C4-2B (cell line): Measurements from ENCODE around the gene CEBPZ.

Experiments used
- ZFX ChIP-seq: fragments of 450-650 bp; IDR thresholded peaks from 2 replicates; pipeline ENCODE4 v1.6.1; 2017
- TF ChIP-seq, protein P1 (sequence below): fragments of 450-650 bp; conservative IDR thresholded peaks from 2 replicates; pipeline ENCODE4 v1.5.1; 2017; ENCODE audit warnings: mild to moderate bottlenecking

DNA sequence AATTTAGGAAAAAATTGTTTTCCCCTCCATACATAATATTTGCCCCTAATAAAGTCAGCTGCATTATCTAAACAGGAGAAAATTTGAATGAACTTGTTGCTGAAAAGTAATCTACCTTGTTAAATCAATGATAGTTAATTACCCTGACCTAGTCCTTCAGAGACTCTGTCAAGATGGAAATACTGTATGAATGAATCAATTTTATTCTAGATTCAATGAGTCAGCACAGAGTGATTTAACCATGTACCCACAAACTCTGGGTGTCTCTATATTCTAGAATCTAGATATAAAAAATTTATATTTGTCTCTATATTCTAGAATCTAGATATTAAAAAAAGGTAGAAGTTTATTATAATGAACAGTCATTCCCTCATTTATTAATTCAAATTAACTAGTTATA lies 36.3 kb upstream of the CEBPZ start:
- TF ChIP-seq, protein P1, sequence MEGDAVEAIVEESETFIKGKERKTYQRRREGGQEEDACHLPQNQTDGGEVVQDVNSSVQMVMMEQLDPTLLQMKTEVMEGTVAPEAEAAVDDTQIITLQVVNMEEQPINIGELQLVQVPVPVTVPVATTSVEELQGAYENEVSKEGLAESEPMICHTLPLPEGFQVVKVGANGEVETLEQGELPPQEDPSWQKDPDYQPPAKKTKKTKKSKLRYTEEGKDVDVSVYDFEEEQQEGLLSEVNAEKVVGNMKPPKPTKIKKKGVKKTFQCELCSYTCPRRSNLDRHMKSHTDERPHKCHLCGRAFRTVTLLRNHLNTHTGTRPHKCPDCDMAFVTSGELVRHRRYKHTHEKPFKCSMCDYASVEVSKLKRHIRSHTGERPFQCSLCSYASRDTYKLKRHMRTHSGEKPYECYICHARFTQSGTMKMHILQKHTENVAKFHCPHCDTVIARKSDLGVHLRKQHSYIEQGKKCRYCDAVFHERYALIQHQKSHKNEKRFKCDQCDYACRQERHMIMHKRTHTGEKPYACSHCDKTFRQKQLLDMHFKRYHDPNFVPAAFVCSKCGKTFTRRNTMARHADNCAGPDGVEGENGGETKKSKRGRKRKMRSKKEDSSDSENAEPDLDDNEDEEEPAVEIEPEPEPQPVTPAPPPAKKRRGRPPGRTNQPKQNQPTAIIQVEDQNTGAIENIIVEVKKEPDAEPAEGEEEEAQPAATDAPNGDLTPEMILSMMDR: no peak
- TF ChIP-seq ZFX: no peak
